Measurements from ENCODE around the gene CTXN1.

CTXN1 gene

DNA sequence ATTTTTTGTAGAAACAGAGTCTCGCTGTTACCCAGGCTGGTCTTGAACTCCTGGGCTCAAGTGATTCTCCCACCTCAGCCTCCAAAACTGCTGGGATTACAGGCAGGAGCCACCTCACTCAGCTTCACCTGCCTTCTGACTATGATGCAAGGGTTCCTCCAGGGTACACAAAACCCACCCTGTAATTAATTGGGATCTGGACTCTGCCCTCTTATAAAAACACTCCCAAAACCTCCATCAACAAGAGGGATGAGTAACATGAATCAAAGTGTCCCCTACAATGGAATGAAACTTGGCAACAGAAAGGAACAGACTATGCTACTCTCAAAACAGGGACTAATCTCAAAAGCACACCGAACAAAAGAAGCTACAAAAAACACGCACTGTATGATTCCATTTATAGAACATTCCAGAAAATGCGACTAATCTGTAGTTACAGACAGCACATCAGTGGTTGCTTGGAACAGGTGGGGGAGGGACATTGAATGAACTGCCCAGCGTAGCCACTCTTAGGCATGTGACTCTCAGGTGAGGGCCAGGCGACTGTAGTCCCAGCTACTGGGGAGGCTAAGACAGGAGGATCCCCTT, 48.6 kb downstream of the CTXN1 start:
- H3K36me3 ChIP-seq (ENCODE audit: control insufficient read depth, insufficient read depth, low read length) = no peaks in the 10 kb centered on the region
- no peak overlapping the region for H3K27ac ChIP-seq (ENCODE audit: low read depth, low read length)
- H3K4me3 ChIP-seq (ENCODE audit: low read length) = no peak overlapping the region
- no peaks in the 10 kb centered on the region for H3K4me1 ChIP-seq (ENCODE audit: control insufficient read depth, insufficient read depth, low read length)
- peaks cover 16% of the 10 kb centered on the region for H3K27me3 ChIP-seq (ENCODE audit: control insufficient read depth, insufficient read depth, low read length)
- H3K9ac ChIP-seq (ENCODE audit: low read length) = no peak overlapping the region

DNA sequence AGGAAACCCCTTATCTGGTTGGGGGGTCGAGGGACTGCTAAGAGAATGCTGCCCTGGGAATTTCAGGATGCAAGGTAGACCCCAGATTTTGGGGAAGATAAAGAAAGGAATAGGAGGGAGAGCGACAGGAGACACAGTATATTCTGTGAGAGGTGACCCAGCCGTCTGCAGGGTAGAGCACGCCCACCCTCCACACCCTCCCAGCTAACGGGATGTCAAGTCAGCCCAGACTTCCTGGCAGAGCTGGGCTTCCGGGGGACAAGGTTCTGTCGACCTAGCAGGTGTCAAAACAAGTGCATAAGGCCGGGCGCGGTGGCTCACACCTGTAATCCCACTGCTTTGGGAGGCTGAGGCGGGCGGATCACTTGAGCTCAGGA, 51.0 kb downstream of the CTXN1 start:
- H3K27ac ChIP-seq (ENCODE audit: low read depth, low read length) = no peak overlapping the region
- H3K36me3 ChIP-seq (ENCODE audit: control insufficient read depth, insufficient read depth, low read length) = no peaks in the 10 kb centered on the region
- H3K27me3 ChIP-seq (ENCODE audit: control insufficient read depth, insufficient read depth, low read length) = peaks cover 16% of the 10 kb centered on the region
- no peaks in the 10 kb centered on the region for H3K4me1 ChIP-seq (ENCODE audit: control insufficient read depth, insufficient read depth, low read length)
- no peak overlapping the region for H3K9ac ChIP-seq (ENCODE audit: low read length)
- H3K4me3 ChIP-seq (ENCODE audit: low read length) = no peak overlapping the region
